Neural cell (in vitro differentiated cells): ENCODE measurements around the gene HOXA5.

ENCODE experiments used
- EP300 ChIP-seq: fragments of 450-650 bp; conservative IDR thresholded peaks from 2 replicates; pipeline ENCODE4 v1.6.1; 2014; ENCODE audit warnings: antibody characterized with exemption, mild to moderate bottlenecking, moderate library complexity; ENCODE audit not compliant: poor library complexity, severe bottlenecking
- EZH2 ChIP-seq: fragments of 200-600, 300-800 bp; shearing (Covaris generic), sonication (generic); IDR thresholded peaks from 2 replicates; pipeline ENCODE4 v1.6.1; 2014; ENCODE audit warnings: antibody characterized with exemption, low read length, borderline replicate concordance, mild to moderate bottlenecking; ENCODE audit not compliant: insufficient read depth, poor library complexity, severe bottlenecking
- MXI1 ChIP-seq: fragments of 450-650 bp; conservative IDR thresholded peaks from 2 replicates; pipeline ENCODE4 v1.6.1; 2014; ENCODE audit warnings: antibody characterized with exemption, mild to moderate bottlenecking; ENCODE audit not compliant: poor library complexity, severe bottlenecking
- TF ChIP-seq, protein P1 (sequence below): fragments of 450-650 bp; IDR thresholded peaks from 2 replicates; pipeline ENCODE4 v1.5.1; 2014; ENCODE audit warnings: antibody characterized with exemption, mild to moderate bottlenecking, moderate library complexity; ENCODE audit not compliant: poor library complexity, severe bottlenecking

DNA sequence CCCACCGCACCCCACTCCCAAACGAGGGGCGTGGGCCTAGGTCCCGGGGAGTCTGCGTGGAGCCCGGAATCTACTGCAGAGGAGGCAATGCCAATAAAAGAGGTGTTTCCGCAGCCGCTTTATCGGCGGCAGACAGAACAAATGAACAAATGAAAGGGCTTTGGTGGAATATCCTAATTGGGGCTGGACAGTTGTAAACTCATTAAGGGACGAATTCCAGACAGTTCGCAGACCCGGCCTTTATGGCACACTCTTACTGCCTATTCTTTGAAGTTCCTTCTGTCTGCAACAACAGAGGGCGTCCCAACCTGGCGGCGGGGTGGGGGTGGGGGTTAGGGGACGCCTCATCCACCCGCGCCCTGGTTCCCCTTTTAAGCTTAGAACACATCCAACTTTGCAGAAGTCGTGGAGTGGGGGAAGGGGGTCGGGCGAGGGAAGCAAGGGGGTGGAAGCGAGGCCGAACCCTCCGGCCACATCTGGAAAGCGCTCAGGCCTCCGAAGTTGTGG is 17.8 kb upstream of the HOXA5 start:
- TF ChIP-seq, protein P1, sequence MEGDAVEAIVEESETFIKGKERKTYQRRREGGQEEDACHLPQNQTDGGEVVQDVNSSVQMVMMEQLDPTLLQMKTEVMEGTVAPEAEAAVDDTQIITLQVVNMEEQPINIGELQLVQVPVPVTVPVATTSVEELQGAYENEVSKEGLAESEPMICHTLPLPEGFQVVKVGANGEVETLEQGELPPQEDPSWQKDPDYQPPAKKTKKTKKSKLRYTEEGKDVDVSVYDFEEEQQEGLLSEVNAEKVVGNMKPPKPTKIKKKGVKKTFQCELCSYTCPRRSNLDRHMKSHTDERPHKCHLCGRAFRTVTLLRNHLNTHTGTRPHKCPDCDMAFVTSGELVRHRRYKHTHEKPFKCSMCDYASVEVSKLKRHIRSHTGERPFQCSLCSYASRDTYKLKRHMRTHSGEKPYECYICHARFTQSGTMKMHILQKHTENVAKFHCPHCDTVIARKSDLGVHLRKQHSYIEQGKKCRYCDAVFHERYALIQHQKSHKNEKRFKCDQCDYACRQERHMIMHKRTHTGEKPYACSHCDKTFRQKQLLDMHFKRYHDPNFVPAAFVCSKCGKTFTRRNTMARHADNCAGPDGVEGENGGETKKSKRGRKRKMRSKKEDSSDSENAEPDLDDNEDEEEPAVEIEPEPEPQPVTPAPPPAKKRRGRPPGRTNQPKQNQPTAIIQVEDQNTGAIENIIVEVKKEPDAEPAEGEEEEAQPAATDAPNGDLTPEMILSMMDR: no peak
- TF ChIP-seq EZH2 (no peak), MXI1 (no peak), EP300 (no peak)
